SK-N-SH (cell line): ENCODE measurements around the gene CYB561. TPM values are rescaled to one million over a fixed set of nuclear protein-coding genes. Genes with fewer than 3 reads are reported as not detected.
A peak's percentile ranks its signal among the peaks of the same experiment; 100 is the strongest.

Experiments
- CTCF ChIA-PET: fragments of 300-600, 350-600 bp; formaldehyde crosslinking; extraction: SDS; loops from one replicate; lab custom pipeline; 2021; lab: Yijun Ruan, JAX
- POLR2A ChIA-PET: fragments of 350-600 bp; sonication (Branson Sonifier 250); formaldehyde crosslinking; extraction: SDS; loops from one replicate; lab custom pipeline; 2020; ENCODE audit warnings: antibody characterized with exemption, inconsistent platforms; lab: Yijun Ruan, JAX
- DNase-seq: peaks from one replicate; pipeline ENCODE4 v3.0.0; 2012
- H2AFZ ChIP-seq: fragments of 200-600 bp; sonication (generic); 2 replicates; pipeline ENCODE4 v1.8.1; 2016; ENCODE audit warnings: antibody characterized with exemption, mild to moderate bottlenecking, low read depth
- H3F3A ChIP-seq: fragments of 200-600 bp; sonication (generic); replicated peaks from 2 replicates; pipeline ENCODE3; 2016; ENCODE audit warnings: antibody characterized with exemption, mild to moderate bottlenecking; ENCODE audit not compliant: insufficient read depth
- H3K27ac ChIP-seq, 2 experiments: fragments of 200-500 bp in 1 of 2; fragments of 200-600 bp in 1 of 2; sonication (Bioruptor generic) in 1 of 2; sonication (generic), shearing (Covaris generic) in 1 of 2; 2 replicates each; pipeline versions ENCODE4 v1.5.1 to v1.6.1; 2014 to 2016; ENCODE audit warnings: low read depth in 2 of 2, inconsistent platforms in 1 of 2, low read length in 1 of 2, mild to moderate bottlenecking in 1 of 2, mixed read lengths in 1 of 2
- H3K27me3 ChIP-seq: fragments of 200-600 bp; sonication (generic), shearing (Covaris generic); 2 replicates; pipeline ENCODE4 v1.6.1; 2016; ENCODE audit warnings: mixed run types; ENCODE audit not compliant: insufficient read depth
- H3K36me3 ChIP-seq, 2 experiments: fragments of 200-500 bp in 1 of 2; fragments of 200-600 bp in 1 of 2; sonication (Bioruptor generic) in 1 of 2; sonication (generic) in 1 of 2; replicated peaks in 1 of 2; 2 replicates each; pipeline versions ENCODE3 to v1.5.1; 2014 to 2016; ENCODE audit warnings: low read length in 1 of 2, mild to moderate bottlenecking in 1 of 2; ENCODE audit not compliant: insufficient read depth in 2 of 2, control insufficient read depth in 1 of 2
- H3K4me1 ChIP-seq, 2 experiments: fragments of 200-500 bp in 1 of 2; fragments of 200-600 bp in 1 of 2; sonication (Bioruptor generic) in 1 of 2; sonication (generic), shearing (Covaris generic) in 1 of 2; 2 replicates each; pipeline versions ENCODE4 v1.5.1 to v1.6.1; 2014 to 2016; ENCODE audit warnings: low read depth in 1 of 2, low read length in 1 of 2, mixed run types in 1 of 2; ENCODE audit not compliant: insufficient read depth in 2 of 2, control insufficient read depth in 1 of 2
- H3K4me2 ChIP-seq: fragments of 200-600 bp; sonication (generic), shearing (Covaris generic); 2 replicates; pipeline ENCODE4 v1.6.1; 2017; ENCODE audit warnings: mixed run types
- H3K4me3 ChIP-seq, 2 experiments: fragments of 200-500 bp in 1 of 2; fragments of 200-600 bp in 1 of 2; sonication (Bioruptor generic) in 1 of 2; sonication (generic), shearing (Covaris generic) in 1 of 2; 2 replicates each; pipeline versions ENCODE4 v1.5.1 to v1.8.1; 2014 to 2016; ENCODE audit warnings: low read depth in 2 of 2, inconsistent platforms in 1 of 2, low read length in 1 of 2, mild to moderate bottlenecking in 1 of 2, mixed read lengths in 1 of 2, moderate library complexity in 1 of 2
- H3K79me2 ChIP-seq: fragments of 200-600 bp; sonication (generic); 2 replicates; pipeline ENCODE4 v1.8.1; 2017; ENCODE audit warnings: mild to moderate bottlenecking; ENCODE audit not compliant: insufficient read depth
- H3K9ac ChIP-seq: fragments of 200-600 bp; sonication (generic); 2 replicates; pipeline ENCODE4 v1.6.1; 2017; ENCODE audit warnings: mixed run types
- H3K9me2 ChIP-seq: fragments of 200-600 bp; sonication (generic); 2 replicates; pipeline ENCODE4 v1.6.1; 2017; ENCODE audit warnings: mixed run types
- H3K9me3 ChIP-seq: fragments of 200-600 bp; sonication (generic); 2 replicates; pipeline ENCODE4 v1.6.1; 2017; ENCODE audit warnings: mixed run types, mild to moderate bottlenecking, moderate library complexity
- H4K20me1 ChIP-seq: fragments of 200-600 bp; sonication (generic); 2 replicates; pipeline ENCODE4 v1.6.1; 2017; ENCODE audit warnings: mild to moderate bottlenecking, mixed run types; ENCODE audit not compliant: insufficient read depth
- CHD2 ChIP-seq: fragments of 150-350 bp; IDR thresholded peaks from 2 replicates; pipeline ENCODE4 v1.6.1; 2018; ENCODE audit warnings: low read length; ENCODE audit not compliant: partially characterized antibody
- ELF1 ChIP-seq: IDR thresholded peaks from 2 replicates; pipeline ENCODE4 v1.4.0; 2012
- FOXJ3 ChIP-seq: sonication (generic); formaldehyde crosslinking; IDR thresholded peaks from 2 replicates; pipeline ENCODE4 v1.5.1; 2020; ENCODE audit warnings: mild to moderate bottlenecking, missing genetic modification reagents
- FOXM1 ChIP-seq: IDR thresholded peaks from 2 replicates; pipeline ENCODE4 v1.4.0; 2012; ENCODE audit warnings: low read depth, mild to moderate bottlenecking
- GABPA ChIP-seq: IDR thresholded peaks from 2 replicates; pipeline ENCODE4 v1.4.0; 2012; ENCODE audit warnings: low read depth, mild to moderate bottlenecking
- JUND ChIP-seq: IDR thresholded peaks from 2 replicates; pipeline ENCODE4 v1.4.0; 2012
- MAX ChIP-seq: IDR thresholded peaks from 2 replicates; pipeline ENCODE4 v1.4.0; 2012; ENCODE audit warnings: low read depth
- MEF2A ChIP-seq: IDR thresholded peaks from 2 replicates; pipeline ENCODE4 v1.4.0; 2012; ENCODE audit warnings: low read depth, borderline replicate concordance
- MXI1 ChIP-seq: IDR thresholded peaks from 2 replicates; pipeline ENCODE4 v1.6.1; 2012; ENCODE audit warnings: mild to moderate bottlenecking, low read depth, low read length, improper control_type of control experiment
- PBX3 ChIP-seq: IDR thresholded peaks from 2 replicates; pipeline ENCODE4; 2012
- POLR2AphosphoS5 ChIP-seq: IDR thresholded peaks from 2 replicates; pipeline ENCODE4 v1.6.1; 2012; ENCODE audit warnings: low read depth, low read length
- RAD21 ChIP-seq: IDR thresholded peaks from 2 replicates; pipeline ENCODE4 v1.6.1; 2012; ENCODE audit warnings: mild to moderate bottlenecking, low read length
- SIN3A ChIP-seq: IDR thresholded peaks from 2 replicates; pipeline ENCODE4 v1.6.1; 2012; ENCODE audit warnings: low read depth, mild to moderate bottlenecking, low read length, moderate library complexity, borderline replicate concordance
- SMC3 ChIP-seq: IDR thresholded peaks from 2 replicates; pipeline ENCODE4 v1.6.1; 2012; ENCODE audit warnings: low read depth, low read length, improper control_type of control experiment
- USF2 ChIP-seq: fragments of 150-350 bp; IDR thresholded peaks from 2 replicates; pipeline ENCODE4 v1.6.1; 2017; ENCODE audit warnings: antibody characterized with exemption, low read length, low read depth, borderline replicate concordance
- WGBS: methylation state at CpG from one replicate; pipeline ENCODE4 v1.1.6; 2017; ENCODE audit warnings: low lambda C conversion rate; 5-methylcytosine and 5-hydroxymethylcytosine counted together
- polyA plus RNA-seq, 3 experiments: library from polyadenylated mRNA; depleted of rRNA; stranded (reverse); fragments of >200 nt; gene quantifications; 2 replicates each; pipeline ENCODE4 v1.2.3, GENCODE V29; 2012
- TF ChIP-seq, protein P1 (sequence below): fragments of 150-350 bp; IDR thresholded peaks from 2 replicates; pipeline ENCODE4 v1.6.1; 2016; ENCODE audit warnings: mild to moderate bottlenecking, low read depth, low read length
- TF ChIP-seq, protein P2 (sequence below): fragments of 200-600 bp; sonication (generic); IDR thresholded peaks from 2 replicates; pipeline ENCODE4 v1.6.1; 2017; ENCODE audit warnings: antibody characterized with exemption, mild to moderate bottlenecking, moderate library complexity
- TF ChIP-seq, protein P3 (sequence below): IDR thresholded peaks from 2 replicates; pipeline ENCODE4 v1.4.0; 2012; ENCODE audit warnings: low read depth, borderline replicate concordance

Gene CYB561
- polyA plus RNA-seq, 1 of the 3 experiments (the other 2 are of a cell fraction), result 28.3 TPM

- no peak overlapping the region for H3K4me3 ChIP-seq
- H3K79me2 ChIP-seq, result no peaks in the 10 kb centered on the region
- no peak overlapping the region for H3K9ac ChIP-seq
- H3K27ac ChIP-seq, result peak overlapping the region in 1 of 2 experiments; percentile 84; a peak in 2 of 4 replicates
- no peaks in the 10 kb centered on the region for H4K20me1 ChIP-seq
- no peak for DNase-seq
- 90% methylated on average over 15 of the region's 16 CpGs for WGBS
- no peaks in the 10 kb centered on the region for H3K9me3 ChIP-seq
- ChIA-PET CTCF (interaction anchor here (1.0 to 13.7 kb wide), 10 partner anchors 16 to 128 kb away, joined by 3 to 708 read pairs (median 5); partner anchors contain the start of genes CYB561 and DCAF7), POLR2A (interaction anchor here (0.7 to 9.6 kb wide), 7 partner anchors 9 to 119 kb away, joined by 3 to 212 read pairs (median 4); partner anchors contain the start of genes CYB561 and TACO1)
- H3K27me3 ChIP-seq, result no peaks in the 10 kb centered on the region
- H3K4me2 ChIP-seq, result no peak overlapping the region
- H3K4me1 ChIP-seq, result peaks cover 9 to 43% of the 10 kb centered on the region in 2 experiments; a peak in 3 of 4 replicates
- no peaks in the 10 kb centered on the region for H3K9me2 ChIP-seq
- no peak for TF ChIP-seq FOXJ3 (CRISPR knock-in tag)
- TF ChIP-seq MEF2A, result no peak
- TF ChIP-seq POLR2AphosphoS5, result no peak
- no peak for TF ChIP-seq USF2
- no peak for TF ChIP-seq SMC3
- TF ChIP-seq, protein P1, sequence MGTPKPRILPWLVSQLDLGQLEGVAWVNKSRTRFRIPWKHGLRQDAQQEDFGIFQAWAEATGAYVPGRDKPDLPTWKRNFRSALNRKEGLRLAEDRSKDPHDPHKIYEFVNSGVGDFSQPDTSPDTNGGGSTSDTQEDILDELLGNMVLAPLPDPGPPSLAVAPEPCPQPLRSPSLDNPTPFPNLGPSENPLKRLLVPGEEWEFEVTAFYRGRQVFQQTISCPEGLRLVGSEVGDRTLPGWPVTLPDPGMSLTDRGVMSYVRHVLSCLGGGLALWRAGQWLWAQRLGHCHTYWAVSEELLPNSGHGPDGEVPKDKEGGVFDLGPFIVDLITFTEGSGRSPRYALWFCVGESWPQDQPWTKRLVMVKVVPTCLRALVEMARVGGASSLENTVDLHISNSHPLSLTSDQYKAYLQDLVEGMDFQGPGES, result no peak
- no peak for TF ChIP-seq FOXM1
- TF ChIP-seq, protein P2, sequence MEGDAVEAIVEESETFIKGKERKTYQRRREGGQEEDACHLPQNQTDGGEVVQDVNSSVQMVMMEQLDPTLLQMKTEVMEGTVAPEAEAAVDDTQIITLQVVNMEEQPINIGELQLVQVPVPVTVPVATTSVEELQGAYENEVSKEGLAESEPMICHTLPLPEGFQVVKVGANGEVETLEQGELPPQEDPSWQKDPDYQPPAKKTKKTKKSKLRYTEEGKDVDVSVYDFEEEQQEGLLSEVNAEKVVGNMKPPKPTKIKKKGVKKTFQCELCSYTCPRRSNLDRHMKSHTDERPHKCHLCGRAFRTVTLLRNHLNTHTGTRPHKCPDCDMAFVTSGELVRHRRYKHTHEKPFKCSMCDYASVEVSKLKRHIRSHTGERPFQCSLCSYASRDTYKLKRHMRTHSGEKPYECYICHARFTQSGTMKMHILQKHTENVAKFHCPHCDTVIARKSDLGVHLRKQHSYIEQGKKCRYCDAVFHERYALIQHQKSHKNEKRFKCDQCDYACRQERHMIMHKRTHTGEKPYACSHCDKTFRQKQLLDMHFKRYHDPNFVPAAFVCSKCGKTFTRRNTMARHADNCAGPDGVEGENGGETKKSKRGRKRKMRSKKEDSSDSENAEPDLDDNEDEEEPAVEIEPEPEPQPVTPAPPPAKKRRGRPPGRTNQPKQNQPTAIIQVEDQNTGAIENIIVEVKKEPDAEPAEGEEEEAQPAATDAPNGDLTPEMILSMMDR, result no peak
- TF ChIP-seq RAD21, result no peak
- no peak for TF ChIP-seq MXI1
- H2AFZ ChIP-seq, result no peak overlapping the region
- H3F3A ChIP-seq, result no peaks in the 10 kb centered on the region
- H3K36me3 ChIP-seq, result peaks cover 0 to 4% of the 10 kb centered on the region in 2 experiments
Measured at GRCh38 chr17:63481488-63481870, 35.4 kb upstream of the CYB561 start.

DNA sequence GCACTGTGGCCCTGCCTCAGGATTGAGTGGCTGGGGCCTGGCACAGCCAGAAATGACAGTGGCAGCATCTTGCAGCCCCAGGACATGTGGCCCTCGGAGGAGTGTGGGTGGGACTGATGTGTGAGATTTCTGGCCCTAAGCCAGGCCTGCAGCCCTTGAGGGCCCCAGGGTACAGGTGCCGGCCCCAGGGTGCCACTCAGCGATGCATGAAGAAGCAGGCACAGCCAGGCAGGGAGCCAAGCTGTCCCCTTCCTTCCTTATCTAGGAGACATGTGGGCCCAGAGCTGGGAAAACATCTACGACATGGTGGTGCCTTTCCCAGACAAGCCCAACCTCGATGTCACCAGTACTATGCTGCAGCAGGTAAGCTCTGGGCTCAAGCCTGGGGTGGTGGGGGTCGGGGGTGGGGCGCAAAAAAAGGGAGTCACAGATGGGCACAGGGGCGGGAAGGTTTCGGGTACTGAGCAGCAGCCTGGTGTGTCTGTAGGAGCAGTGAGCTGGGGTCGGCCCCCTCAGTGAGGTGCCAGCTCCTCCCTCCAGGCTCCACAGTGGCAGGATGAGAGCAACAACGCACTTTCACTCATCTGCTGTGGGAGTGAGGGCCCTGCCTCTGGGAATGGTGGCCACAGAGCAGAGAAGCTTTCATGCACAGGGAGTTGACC lies 34.9 kb upstream of the CYB561 start:
- no peaks in the 10 kb centered on the region for H4K20me1 ChIP-seq
- no peak for TF ChIP-seq ELF1
- TF ChIP-seq, protein P3, sequence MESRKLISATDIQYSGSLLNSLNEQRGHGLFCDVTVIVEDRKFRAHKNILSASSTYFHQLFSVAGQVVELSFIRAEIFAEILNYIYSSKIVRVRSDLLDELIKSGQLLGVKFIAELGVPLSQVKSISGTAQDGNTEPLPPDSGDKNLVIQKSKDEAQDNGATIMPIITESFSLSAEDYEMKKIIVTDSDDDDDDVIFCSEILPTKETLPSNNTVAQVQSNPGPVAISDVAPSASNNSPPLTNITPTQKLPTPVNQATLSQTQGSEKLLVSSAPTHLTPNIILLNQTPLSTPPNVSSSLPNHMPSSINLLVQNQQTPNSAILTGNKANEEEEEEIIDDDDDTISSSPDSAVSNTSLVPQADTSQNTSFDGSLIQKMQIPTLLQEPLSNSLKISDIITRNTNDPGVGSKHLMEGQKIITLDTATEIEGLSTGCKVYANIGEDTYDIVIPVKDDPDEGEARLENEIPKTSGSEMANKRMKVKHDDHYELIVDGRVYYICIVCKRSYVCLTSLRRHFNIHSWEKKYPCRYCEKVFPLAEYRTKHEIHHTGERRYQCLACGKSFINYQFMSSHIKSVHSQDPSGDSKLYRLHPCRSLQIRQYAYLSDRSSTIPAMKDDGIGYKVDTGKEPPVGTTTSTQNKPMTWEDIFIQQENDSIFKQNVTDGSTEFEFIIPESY, result no peak
- no peak for TF ChIP-seq JUND
- TF ChIP-seq GABPA, result no peak
- TF ChIP-seq SIN3A, result no peak
- TF ChIP-seq CHD2, result no peak
- peak; percentile 31; the same call in 1 of the 2 replicates for TF ChIP-seq MXI1
- TF ChIP-seq PBX3, result no peak
- TF ChIP-seq MAX, result no peak
- TF ChIP-seq FOXJ3 (CRISPR knock-in tag), result no peak

More for the DNA sequence above, 34.9 kb upstream of the CYB561 start:
- Histone ChIP-seq H3K36me3 (peaks cover 0 to 4% of the 10 kb centered on the region in 2 experiments), H3K4me1 (peaks cover 9 to 47% of the 10 kb centered on the region in 2 experiments; a peak in 3 of 4 replicates), H3K4me3 (no peak overlapping the region), H3K9me3 (no peaks in the 10 kb centered on the region), H3K79me2 (no peaks in the 10 kb centered on the region), H3K4me2 (no peak overlapping the region), H2AFZ (no peak overlapping the region), H3K27ac (peak overlapping the region in 1 of 2 experiments; percentile 84; a peak in 2 of 4 replicates), H3K27me3 (no peaks in the 10 kb centered on the region), H3F3A (no peaks in the 10 kb centered on the region), H3K9ac (no peak overlapping the region), H3K9me2 (no peaks in the 10 kb centered on the region)
- WGBS, result 82% methylated on average over 8 of the region's 11 CpGs
- DNase-seq, result peak; percentile 75
- ChIA-PET CTCF (interaction anchor here (1.0 to 13.7 kb wide), 13 partner anchors 7 to 129 kb away, joined by 3 to 708 read pairs (median 25); partner anchors contain the start of genes CYB561 and DCAF7), POLR2A (interaction anchor here (0.7 to 9.6 kb wide), 9 partner anchors 9 to 120 kb away, joined by 3 to 212 read pairs (median 4); partner anchors contain the start of genes CYB561 and TACO1)
